ENCODE results near the gene VPS54. TPM values are rescaled to one million over a fixed set of nuclear protein-coding genes. Genes with fewer than 3 reads are reported as not detected.

The VPS54 gene
- total RNA-seq, 6 donors from 2014 or later = 10.3 to 43.7 (median 21.7) TPM

GRCh38 chr2:64013053-64013452, 6.2 kb downstream of the VPS54 start:
- H3K27ac ChIP-seq = no peak overlapping the region
- no peaks in the 10 kb centered on the region for H3K36me3 ChIP-seq
- no peaks in the 10 kb centered on the region for H3K27me3 ChIP-seq
- no peak overlapping the region for H3K4me3 ChIP-seq
- TF ChIP-seq CTCF (IDR thresholded peaks at IDR 0.05) (no peak), POLR2A (IDR thresholded peaks at IDR 0.05) (no peak), EP300 (IDR thresholded peaks at IDR 0.05) (no peak), POLR2AphosphoS5 (IDR thresholded peaks at IDR 0.05) (no peak)
- WGBS, 2 donors = 93 to 97% methylated on average over 2 of the region's 2 CpGs
- H3K4me1 ChIP-seq = peaks cover 18 to 25% (median 21%) of the 10 kb centered on the region in 4 donors
- H3K9me3 ChIP-seq = no peaks in the 10 kb centered on the region
- DNase-seq (no peak), ATAC-seq (ENCODE audit: low FRiP score in 2 of 2) (no peak)

- no peak for ATAC-seq (ENCODE audit: low FRiP score in 2 of 2)
- no peak overlapping the region for H3K27ac ChIP-seq
- no peak for DNase-seq
- H3K27me3 ChIP-seq = no peaks in the 10 kb centered on the region
- H3K36me3 ChIP-seq = no peaks in the 10 kb centered on the region
- 83 to 93% methylated on average over 2 of the region's 2 CpGs for WGBS, 2 donors
- no peak overlapping the region for H3K4me3 ChIP-seq
- peaks cover 11 to 27% (median 16%) of the 10 kb centered on the region in 4 donors for H3K4me1 ChIP-seq
- TF ChIP-seq POLR2AphosphoS5 (IDR thresholded peaks at IDR 0.05) (no peak), CTCF (IDR thresholded peaks at IDR 0.05) (no peak)
- no peaks in the 10 kb centered on the region for H3K9me3 ChIP-seq
Observed at GRCh38 chr2:64012115-64012514, 7.1 kb downstream of the VPS54 start.

GRCh38 chr2:64008434-64009009, 10.7 kb downstream of the VPS54 start:
- no peak overlapping the region for H3K27ac ChIP-seq
- no peak overlapping the region for H3K4me3 ChIP-seq
- 82 to 91% methylated on average over 4 of the region's 4 CpGs for WGBS, 2 donors
- H3K4me1 ChIP-seq = peaks cover 0 to 10% (median 6%) of the 10 kb centered on the region in 4 donors
- DNase-seq = no peak
- no peaks in the 10 kb centered on the region for H3K9me3 ChIP-seq
- H3K27me3 ChIP-seq = no peaks in the 10 kb centered on the region
- no peak for ATAC-seq (ENCODE audit: low FRiP score in 2 of 2)
- TF ChIP-seq EP300 (IDR thresholded peaks at IDR 0.05) (no peak), POLR2A (IDR thresholded peaks at IDR 0.05) (no peak), CTCF (IDR thresholded peaks at IDR 0.05) (no peak), POLR2AphosphoS5 (IDR thresholded peaks at IDR 0.05) (no peak)
- H3K36me3 ChIP-seq = no peaks in the 10 kb centered on the region

- Histone ChIP-seq H3K4me1 (peaks cover 0 to 12% (median 6%) of the 10 kb centered on the region in 4 donors), H3K4me3 (no peak overlapping the region), H3K27me3 (no peaks in the 10 kb centered on the region), H3K36me3 (no peaks in the 10 kb centered on the region), H3K9me3 (no peaks in the 10 kb centered on the region), H3K27ac (peak overlapping the region in 1 of 4 donors; percentile 31)
- no peak for TF ChIP-seq EP300 (IDR thresholded peaks at IDR 0.05)
- no peak for TF ChIP-seq POLR2A (IDR thresholded peaks at IDR 0.05)
- TF ChIP-seq POLR2AphosphoS5 (IDR thresholded peaks at IDR 0.05) = no peak
- no peak for TF ChIP-seq CTCF (IDR thresholded peaks at IDR 0.05)
- WGBS, 2 donors = 70 to 77% methylated on average over 7 of the region's 7 CpGs
- ATAC-seq (ENCODE audit: low FRiP score in 2 of 2) = no peak
- peak in 1 of 2 donors; percentile 28 for DNase-seq
Observed at GRCh38 chr2:64007924-64008323, 11.3 kb downstream of the VPS54 start.

- H3K27ac ChIP-seq = no peak overlapping the region
Observed at GRCh38 chr2:64005707-64006356, 13.4 kb downstream of the VPS54 start.

More at GRCh38 chr2:64005707-64006356, 13.4 kb downstream of the VPS54 start:
- H3K4me1 ChIP-seq = peaks cover 0 to 12% (median 6%) of the 10 kb centered on the region in 4 donors
- no peaks in the 10 kb centered on the region for H3K9me3 ChIP-seq
- TF ChIP-seq EP300 (IDR thresholded peaks at IDR 0.05) (no peak), CTCF (IDR thresholded peaks at IDR 0.05) (no peak), POLR2A (IDR thresholded peaks at IDR 0.05) (no peak), POLR2AphosphoS5 (IDR thresholded peaks at IDR 0.05) (no peak)
- H3K27me3 ChIP-seq = no peaks in the 10 kb centered on the region
- no peaks in the 10 kb centered on the region for H3K36me3 ChIP-seq
- ATAC-seq (ENCODE audit: low FRiP score in 2 of 2) (no peak), DNase-seq (no peak)
- WGBS, 2 donors = 91 to 92% methylated on average over 2 of the region's 2 CpGs
- no peak overlapping the region for H3K4me3 ChIP-seq
